Mesendoderm (in vitro differentiated cells): ENCODE measurements around the gene PLCB1.

ENCODE experiments used
- DNase-seq: peaks from one replicate; pipeline ENCODE4 v3.0.0; 2013
- H2AK5ac ChIP-seq: 2 replicates; pipeline ENCODE4 v1.6.1; 2013; ENCODE audit warnings: low read length, inconsistent platforms
- H2BK120ac ChIP-seq: 2 replicates; pipeline ENCODE4 v1.6.1; 2013; ENCODE audit warnings: low read depth, mild to moderate bottlenecking, low read length, moderate library complexity, mixed read lengths
- H2BK15ac ChIP-seq: replicated peaks from 2 replicates; pipeline ENCODE4 v1.6.1; 2013; ENCODE audit warnings: low read depth, mild to moderate bottlenecking, moderate library complexity
- H2BK5ac ChIP-seq: 2 replicates; pipeline ENCODE4 v1.6.1; 2013; ENCODE audit warnings: low read length, inconsistent platforms
- H3K18ac ChIP-seq: 2 replicates; pipeline ENCODE4 v1.6.1; 2013; ENCODE audit warnings: mild to moderate bottlenecking, low read length, mixed read lengths
- H3K23ac ChIP-seq: one replicate; pipeline ENCODE4 v1.6.1; 2013; ENCODE audit warnings: low read length
- H3K27ac ChIP-seq: 2 replicates; pipeline ENCODE4 v1.5.1; 2013; ENCODE audit warnings: low read depth, mild to moderate bottlenecking, inconsistent platforms, low read length, moderate library complexity
- H3K27me3 ChIP-seq: 2 replicates; pipeline ENCODE4 v1.6.1; 2013; ENCODE audit warnings: low read length, control low read depth, mild to moderate bottlenecking, inconsistent platforms; ENCODE audit not compliant: insufficient read depth, poor library complexity
- H3K36me3 ChIP-seq: 2 replicates; pipeline ENCODE4 v1.6.1; 2013; ENCODE audit warnings: low read length, inconsistent platforms; ENCODE audit not compliant: control insufficient read depth, insufficient read depth
- H3K4ac ChIP-seq: one replicate; pipeline ENCODE4 v1.6.1; 2013; ENCODE audit warnings: low read depth, mild to moderate bottlenecking, low read length, moderate library complexity
- H3K4me1 ChIP-seq: 2 replicates; pipeline ENCODE4 v1.6.1; 2013; ENCODE audit warnings: low read depth, low read length, inconsistent platforms; ENCODE audit not compliant: control insufficient read depth
- H3K4me2 ChIP-seq: 2 replicates; pipeline ENCODE4 v1.6.1; 2013; ENCODE audit warnings: low read length
- H3K4me3 ChIP-seq: 2 replicates; pipeline ENCODE4 v1.5.1; 2013; ENCODE audit warnings: mild to moderate bottlenecking, low read length
- H3K56ac ChIP-seq: one replicate; pipeline ENCODE4 v1.6.1; 2013; ENCODE audit warnings: low read length
- H3K79me1 ChIP-seq: 2 replicates; pipeline ENCODE4 v1.6.1; 2013; ENCODE audit warnings: low read length, inconsistent platforms
- H3K79me2 ChIP-seq: 2 replicates; pipeline ENCODE4 v1.6.1; 2013; ENCODE audit warnings: mild to moderate bottlenecking, low read length; ENCODE audit not compliant: control insufficient read depth, insufficient read depth
- H3K9ac ChIP-seq: 2 replicates; pipeline ENCODE4 v1.6.1; 2013; ENCODE audit warnings: low read length, inconsistent platforms
- H4K5ac ChIP-seq: one replicate; pipeline ENCODE4 v1.6.1; 2013; ENCODE audit warnings: low read length
- H4K8ac ChIP-seq: one replicate; pipeline ENCODE4 v1.6.1; 2013; ENCODE audit warnings: low read depth, mild to moderate bottlenecking, control low read depth, low read length, moderate library complexity
- WGBS: extraction: QIAGEN DNeasy Blood & Tissue Kit; methylation state at CpG from one replicate; pipeline ENCODE4 v1.1.7; 2013; ENCODE audit warnings: low lambda C conversion rate, missing lambda C conversion rate; ENCODE audit not compliant: insufficient coverage; ENCODE audit errors: extremely low coverage; 5-methylcytosine and 5-hydroxymethylcytosine counted together

PLCB1 gene

DNA sequence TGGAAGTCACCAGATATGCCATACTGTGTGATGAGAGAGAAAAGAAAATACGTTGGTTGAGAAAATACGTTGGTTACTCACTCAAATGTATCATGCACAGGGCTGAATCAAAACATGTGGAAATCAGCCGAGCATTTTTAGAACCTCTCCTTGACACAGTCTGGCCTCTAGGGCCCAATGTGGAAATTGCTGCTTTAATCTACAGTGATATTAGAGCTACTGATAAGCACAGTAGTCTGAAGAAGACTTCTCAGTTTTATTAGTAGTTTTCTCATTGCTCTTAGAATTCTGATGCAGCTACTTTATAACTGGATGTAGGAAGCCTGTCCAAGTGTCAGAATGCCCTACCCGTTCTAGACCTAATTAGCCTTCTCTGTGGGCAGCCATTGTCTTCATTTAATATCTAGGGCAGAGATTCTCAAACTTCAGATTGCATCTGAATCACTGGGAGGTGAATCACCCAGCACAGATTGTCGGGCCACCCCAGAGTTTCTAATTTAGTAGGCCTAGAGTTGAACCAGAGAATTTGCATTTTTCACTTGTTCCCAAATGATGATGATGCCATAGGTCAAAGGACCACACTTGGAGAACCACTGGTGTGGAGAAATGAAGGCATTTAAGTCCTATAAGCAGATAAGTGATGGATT lies 229.1 kb downstream of the PLCB1 start:
- Histone ChIP-seq H2AK5ac (no peak overlapping the region), H3K79me2 (no peaks in the 10 kb centered on the region), H2BK15ac (no peak overlapping the region), H4K8ac (no peak overlapping the region), H4K5ac (no peak overlapping the region), H3K4ac (peak overlapping the region; percentile 16), H3K36me3 (no peaks in the 10 kb centered on the region), H3K18ac (peak overlapping the region; percentile 84), H3K27me3 (no peaks in the 10 kb centered on the region), H3K79me1 (no peaks in the 10 kb centered on the region), H3K23ac (no peak overlapping the region), H3K4me3 (no peak overlapping the region), H3K56ac (no peak overlapping the region), H3K4me2 (no peak overlapping the region), H2BK120ac (peak overlapping the region; percentile 61), H2BK5ac (peak overlapping the region; percentile 67), H3K4me1 (peaks cover 10% of the 10 kb centered on the region), H3K9ac (no peak overlapping the region), H3K27ac (no peak overlapping the region)
- DNase-seq: peak; percentile 33
- WGBS: no CpG with 5 or more reads among the region's 5 CpGs

DNA sequence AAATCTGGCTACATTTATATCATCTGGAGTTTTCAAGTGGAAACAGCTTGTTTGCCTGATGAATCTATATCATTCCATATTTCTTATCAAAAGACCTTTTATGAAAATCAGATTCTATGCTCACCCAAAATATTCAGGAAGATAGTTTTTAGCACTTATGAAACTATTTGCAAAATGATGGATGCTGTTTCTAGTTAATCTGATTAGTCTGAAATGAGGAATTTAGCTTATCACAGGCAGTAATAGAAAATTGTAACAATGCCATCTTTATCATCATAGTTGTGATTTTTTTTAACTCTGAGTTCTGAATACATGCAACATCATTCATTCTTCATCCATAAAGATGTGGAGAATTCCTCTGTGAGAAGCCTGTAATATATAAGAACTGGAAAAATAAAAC lies 229.7 kb downstream of the PLCB1 start:
- no peak overlapping the region for H3K9ac ChIP-seq

DNA sequence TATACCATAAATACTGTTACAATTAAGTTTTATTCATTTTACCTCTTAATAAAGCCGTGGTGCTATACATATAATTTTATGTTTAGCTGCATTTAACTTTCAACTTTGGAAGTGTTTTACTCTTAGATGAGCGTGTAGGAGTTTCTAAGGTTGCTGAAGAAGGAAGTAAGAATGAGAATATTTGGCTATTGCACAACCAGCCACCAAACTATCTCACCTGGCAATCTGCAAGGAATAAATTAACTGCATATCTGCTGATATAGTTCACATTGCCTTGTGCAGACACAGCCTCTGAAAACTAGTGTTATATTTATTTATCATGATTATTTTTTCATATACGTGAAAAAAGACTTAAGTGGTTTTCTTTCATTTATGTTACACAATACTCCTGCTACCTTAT lies 230.4 kb downstream of the PLCB1 start:
- H3K4ac ChIP-seq: no peak overlapping the region
- H3K4me3 ChIP-seq: no peak overlapping the region
- H3K4me2 ChIP-seq: no peak overlapping the region
- no peak overlapping the region for H4K8ac ChIP-seq
- no peaks in the 10 kb centered on the region for H3K36me3 ChIP-seq
- H3K79me2 ChIP-seq: no peaks in the 10 kb centered on the region
- H3K56ac ChIP-seq: no peak overlapping the region
- H3K4me1 ChIP-seq: peaks cover 10% of the 10 kb centered on the region
- H2BK15ac ChIP-seq: no peak overlapping the region
- no peaks in the 10 kb centered on the region for H3K27me3 ChIP-seq
- WGBS: no CpG with 5 or more reads among the region's 3 CpGs
- no peak overlapping the region for H4K5ac ChIP-seq
- no peak overlapping the region for H2BK120ac ChIP-seq
- H3K79me1 ChIP-seq: no peaks in the 10 kb centered on the region
- no peak overlapping the region for H3K9ac ChIP-seq
- no peak for DNase-seq
- H2AK5ac ChIP-seq: no peak overlapping the region
- no peak overlapping the region for H2BK5ac ChIP-seq
- H3K18ac ChIP-seq: no peak overlapping the region
- no peak overlapping the region for H3K23ac ChIP-seq
- no peak overlapping the region for H3K27ac ChIP-seq

More for the DNA sequence above, 229.7 kb downstream of the PLCB1 start:
- no peak overlapping the region for H4K8ac ChIP-seq
- H3K4me3 ChIP-seq: no peak overlapping the region
- no peak overlapping the region for H3K4me2 ChIP-seq
- no peak overlapping the region for H3K18ac ChIP-seq
- H4K5ac ChIP-seq: no peak overlapping the region
- no peak overlapping the region for H2BK120ac ChIP-seq
- H2AK5ac ChIP-seq: no peak overlapping the region
- no peak overlapping the region for H3K56ac ChIP-seq
- no peak for DNase-seq
- no peak overlapping the region for H2BK5ac ChIP-seq
- no peak overlapping the region for H2BK15ac ChIP-seq
- no peak overlapping the region for H3K4ac ChIP-seq
- peaks cover 10% of the 10 kb centered on the region for H3K4me1 ChIP-seq
- no peaks in the 10 kb centered on the region for H3K27me3 ChIP-seq
- H3K79me1 ChIP-seq: no peaks in the 10 kb centered on the region
- no peaks in the 10 kb centered on the region for H3K36me3 ChIP-seq
- H3K27ac ChIP-seq: no peak overlapping the region
- H3K23ac ChIP-seq: no peak overlapping the region
- H3K79me2 ChIP-seq: no peaks in the 10 kb centered on the region

DNA sequence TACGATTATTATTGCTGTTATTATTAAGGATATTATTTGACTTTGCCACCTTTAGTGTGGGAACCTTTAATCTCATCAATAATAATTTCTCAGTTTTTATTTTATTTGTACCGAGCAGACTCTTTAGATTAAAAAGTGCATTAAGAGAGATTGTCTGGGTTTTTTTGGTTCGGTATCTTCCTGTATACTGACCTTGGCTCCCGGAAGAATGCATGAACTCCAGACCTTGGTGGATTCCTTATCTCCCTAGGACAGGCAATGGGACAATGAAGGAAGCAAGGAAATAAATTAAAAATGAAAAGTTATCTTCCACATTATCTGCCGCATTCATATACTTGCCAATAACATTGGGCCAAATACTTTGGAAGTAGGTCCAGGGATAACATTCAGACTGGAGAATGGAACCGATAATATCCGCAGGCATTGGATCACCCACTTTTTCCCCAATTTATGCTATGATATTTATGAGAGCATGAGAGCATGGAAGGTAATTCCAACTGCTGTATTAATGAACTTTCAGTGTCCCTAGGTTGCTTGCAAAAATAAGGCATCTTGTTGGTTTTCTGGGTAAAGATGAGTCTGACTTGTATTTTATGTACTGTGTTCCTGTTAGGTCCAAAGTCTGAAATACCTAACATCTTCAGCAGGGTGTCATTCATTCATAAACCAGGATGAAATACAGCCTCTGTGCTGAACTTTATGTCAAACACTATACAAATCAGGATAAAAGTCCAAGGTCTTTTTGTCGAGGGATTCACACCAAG lies 232.1 kb downstream of the PLCB1 start:
- Histone ChIP-seq H3K79me2 (no peaks in the 10 kb centered on the region), H4K8ac (no peak overlapping the region), H3K27me3 (no peaks in the 10 kb centered on the region), H3K9ac (no peak overlapping the region), H4K5ac (no peak overlapping the region), H3K18ac (no peak overlapping the region), H2BK120ac (no peak overlapping the region), H2BK5ac (no peak overlapping the region), H2AK5ac (no peak overlapping the region), H3K4ac (no peak overlapping the region), H3K4me1 (peaks cover 10% of the 10 kb centered on the region), H3K23ac (no peak overlapping the region), H3K36me3 (no peaks in the 10 kb centered on the region), H2BK15ac (no peak overlapping the region), H3K4me3 (no peak overlapping the region), H3K4me2 (no peak overlapping the region), H3K56ac (no peak overlapping the region), H3K27ac (no peak overlapping the region), H3K79me1 (no peaks in the 10 kb centered on the region)
- no peak for DNase-seq
- WGBS: no CpG with 5 or more reads among the region's 8 CpGs

DNA sequence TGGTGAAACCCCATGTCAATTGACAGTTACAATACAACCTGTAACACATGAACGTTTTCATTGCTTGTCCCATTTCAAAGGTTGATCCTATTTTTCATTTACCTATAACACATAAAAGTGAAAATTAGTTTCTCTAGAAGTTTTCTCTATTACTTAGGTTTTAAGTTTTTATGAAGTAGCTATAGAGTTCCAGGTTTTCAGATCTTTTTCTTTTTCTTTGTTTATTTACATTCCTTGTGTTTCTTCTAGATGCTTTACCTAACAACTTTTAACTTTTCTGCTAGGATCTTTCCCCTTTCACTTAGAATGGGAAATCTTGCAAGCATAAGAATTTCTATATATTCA lies 232.6 kb downstream of the PLCB1 start:
- H3K56ac ChIP-seq: no peak overlapping the region
- H3K23ac ChIP-seq: no peak overlapping the region
- no peaks in the 10 kb centered on the region for H3K79me1 ChIP-seq
- H2AK5ac ChIP-seq: no peak overlapping the region
- no peak overlapping the region for H2BK5ac ChIP-seq
- no peak overlapping the region for H3K18ac ChIP-seq
- H3K4ac ChIP-seq: no peak overlapping the region
- no peak for DNase-seq
- H3K4me3 ChIP-seq: no peak overlapping the region
- no peak overlapping the region for H4K5ac ChIP-seq
- H3K27me3 ChIP-seq: no peaks in the 10 kb centered on the region
- H3K79me2 ChIP-seq: no peaks in the 10 kb centered on the region
- no peak overlapping the region for H3K9ac ChIP-seq
- H4K8ac ChIP-seq: no peak overlapping the region
- no peaks in the 10 kb centered on the region for H3K36me3 ChIP-seq
- no peak overlapping the region for H2BK15ac ChIP-seq
- peaks cover 10% of the 10 kb centered on the region for H3K4me1 ChIP-seq
- no peak overlapping the region for H2BK120ac ChIP-seq
- H3K4me2 ChIP-seq: no peak overlapping the region
- no CpG with 5 or more reads among the region's 1 CpG for WGBS
- no peak overlapping the region for H3K27ac ChIP-seq

DNA sequence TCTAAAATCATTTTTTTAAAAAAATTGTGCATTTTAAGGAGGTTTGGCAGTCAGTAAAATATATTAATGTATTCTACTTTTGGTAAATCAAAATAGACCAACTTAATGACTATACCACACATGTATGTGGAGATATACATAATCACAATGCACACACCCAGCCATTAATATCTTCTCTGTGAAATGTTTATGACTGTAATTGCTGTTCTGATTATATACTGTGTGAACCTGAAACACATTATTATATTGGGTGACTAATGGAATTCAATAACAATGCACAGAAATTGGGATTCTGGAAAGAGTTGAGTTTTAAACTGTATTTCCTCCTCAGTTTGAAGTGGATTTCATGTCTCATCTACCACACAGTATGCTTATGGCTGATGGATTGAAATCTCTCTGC lies 233.6 kb downstream of the PLCB1 start:
- no peaks in the 10 kb centered on the region for H3K36me3 ChIP-seq
- no peak overlapping the region for H3K9ac ChIP-seq
- no peaks in the 10 kb centered on the region for H3K79me2 ChIP-seq
- H3K4me3 ChIP-seq: no peak overlapping the region
- H3K4me1 ChIP-seq: peaks cover 5% of the 10 kb centered on the region
- no peak overlapping the region for H4K5ac ChIP-seq
- no peak overlapping the region for H2BK15ac ChIP-seq
- no peak overlapping the region for H2BK120ac ChIP-seq
- H3K4me2 ChIP-seq: no peak overlapping the region
- no peak overlapping the region for H2BK5ac ChIP-seq
- no peak for DNase-seq
- H3K27me3 ChIP-seq: no peaks in the 10 kb centered on the region
- H3K4ac ChIP-seq: no peak overlapping the region
- H3K56ac ChIP-seq: no peak overlapping the region
- H4K8ac ChIP-seq: no peak overlapping the region
- H3K23ac ChIP-seq: no peak overlapping the region
- no peak overlapping the region for H3K18ac ChIP-seq
- H3K27ac ChIP-seq: no peak overlapping the region
- H3K79me1 ChIP-seq: no peaks in the 10 kb centered on the region
- H2AK5ac ChIP-seq: no peak overlapping the region
